Psoas muscle (tissue), 8 donors: ENCODE data around the gene MIOX. TPM values are rescaled to one million over a fixed set of nuclear protein-coding genes. Genes with fewer than 3 reads are reported as not detected.

Source experiments
- ATAC-seq, 4 donors: fragments of 200-7000 bp; cut with Tn5 transposase; one replicate each; pipeline ENCODE4 v1.9.1; 2020; ENCODE audit warnings: moderate library complexity in 3 of 4, mild to moderate bottlenecking in 2 of 4
- DNase-seq, 2 donors: peaks; one replicate each; pipeline ENCODE4 v3.0.0-alpha.2; 2020
- H3K27ac ChIP-seq: fragments of 200-600 bp; one replicate; pipeline ENCODE4 v1.8.0; 2022
- H3K27me3 ChIP-seq, 3 donors: fragments of 200-600 bp in 1 of 3; one replicate each; pipeline versions ENCODE4 v1.6.1 to v1.8.0; 2013 to 2022; ENCODE audit warnings: low read length in 2 of 3, mild to moderate bottlenecking in 2 of 3, moderate library complexity in 1 of 3; ENCODE audit not compliant: insufficient read depth in 3 of 3
- H3K36me3 ChIP-seq, 2 donors: fragments of 200-600 bp in 1 of 2; one replicate each; pipeline versions ENCODE4 v1.6.1 to v1.8.0; 2013 to 2022; ENCODE audit warnings: low read depth in 1 of 2, mild to moderate bottlenecking in 1 of 2, moderate library complexity in 1 of 2; ENCODE audit not compliant: insufficient read depth in 1 of 2
- H3K4me1 ChIP-seq: fragments of 200-600 bp; one replicate; pipeline ENCODE4 v1.8.0; 2022
- H3K4me3 ChIP-seq: fragments of 200-600 bp; one replicate; pipeline ENCODE4 v1.8.0; 2022; ENCODE audit warnings: mild to moderate bottlenecking
- H3K9me3 ChIP-seq: fragments of 200-600 bp; one replicate; pipeline ENCODE4 v1.8.0; 2022
- WGBS, 3 donors: extraction: QIAGEN DNeasy Blood & Tissue Kit; methylation state at CpG; one replicate each; pipeline versions ENCODE4 v1.1.6 to v1.1.7; 2013; 5-methylcytosine and 5-hydroxymethylcytosine counted together
- intact Hi-C, 2 donors: fragments of 100-400 bp; cut with DNase I; formaldehyde crosslinking; loops; one replicate each; pipeline versions ENCODE4 v1.11.0 to v1.14.2; 2022
- polyA plus RNA-seq, 3 donors: library from polyadenylated mRNA; stranded (reverse); fragments of 200-250 nt; gene quantifications; one replicate each; pipeline ENCODE4 v1.2.3, GENCODE V29; 2013
- total RNA-seq, 4 donors: library from RNA; stranded (reverse); fragmentation: NEBNext Ultra II Directional in 2 of 4; extraction: Animal tissue kit (Norgen Biotek cat#: 25700) in 2 of 4; gene quantifications; one replicate each; pipeline versions ENCODE4 v1.2.1 to v1.2.4, GENCODE V29; 2021 to 2023
- TF ChIP-seq, protein P1 (sequence below): fragments of 200-600 bp; IDR thresholded peaks from one replicate; pipeline ENCODE4 v1.8.0; 2022; ENCODE audit warnings: antibody characterized with exemption
- donor health status: healthy with polysubstance abuse.
- donor health status: DM: no; HTN: no; CAD: no; lungs with moderate emphysema.
- donor health status: Bipolar disorder and iron deficiency.
- donor health status: healthy.
- donor health status: DM: yes; HTN: yes; CAD: no.
- donor health status: DM: no; HTN: no; CAD: no.
- donor health status: DM: no; HTN: no; CAD: no.
- donor health status: DM: yes; HTN: yes; CAD: no.

Gene MIOX
- total and polyA plus RNA-seq, 7 donors, result not detected

DNA sequence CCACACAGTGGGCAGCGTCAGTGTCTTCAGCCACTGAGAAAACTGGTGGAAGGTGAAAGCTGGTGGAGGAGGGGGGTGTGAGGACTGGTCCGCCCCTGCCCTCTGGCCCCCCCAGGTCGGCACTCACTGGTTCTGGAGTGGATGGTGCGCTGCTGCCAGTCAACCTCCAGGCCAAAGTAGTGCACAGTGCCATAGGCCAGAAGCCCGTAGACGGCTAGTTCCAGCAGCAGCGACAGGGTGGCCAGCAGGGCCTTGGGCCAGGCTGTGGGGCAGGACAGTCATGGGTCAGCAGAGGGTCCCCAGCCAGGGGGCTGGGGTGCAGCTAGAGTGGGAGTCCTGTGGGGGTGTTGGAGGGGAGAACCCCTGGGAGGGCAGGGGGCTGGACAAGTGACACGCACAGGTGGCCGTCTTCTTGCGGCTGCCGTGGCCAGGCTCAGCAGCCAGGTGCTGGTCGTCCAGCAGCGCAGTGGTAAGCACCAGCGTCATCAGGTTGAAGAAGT is 18.7 kb downstream of the MIOX start:
- Histone ChIP-seq H3K27me3 (no peaks in the 10 kb centered on the region), H3K9me3 (no peaks in the 10 kb centered on the region), H3K4me3 (no peak overlapping the region), H3K4me1 (peaks cover 17% of the 10 kb centered on the region), H3K36me3 (peaks cover 0 to 32% of the 10 kb centered on the region in 2 donors), H3K27ac (no peak overlapping the region)
- DNase-seq, result no peak
- TF ChIP-seq, protein P1, sequence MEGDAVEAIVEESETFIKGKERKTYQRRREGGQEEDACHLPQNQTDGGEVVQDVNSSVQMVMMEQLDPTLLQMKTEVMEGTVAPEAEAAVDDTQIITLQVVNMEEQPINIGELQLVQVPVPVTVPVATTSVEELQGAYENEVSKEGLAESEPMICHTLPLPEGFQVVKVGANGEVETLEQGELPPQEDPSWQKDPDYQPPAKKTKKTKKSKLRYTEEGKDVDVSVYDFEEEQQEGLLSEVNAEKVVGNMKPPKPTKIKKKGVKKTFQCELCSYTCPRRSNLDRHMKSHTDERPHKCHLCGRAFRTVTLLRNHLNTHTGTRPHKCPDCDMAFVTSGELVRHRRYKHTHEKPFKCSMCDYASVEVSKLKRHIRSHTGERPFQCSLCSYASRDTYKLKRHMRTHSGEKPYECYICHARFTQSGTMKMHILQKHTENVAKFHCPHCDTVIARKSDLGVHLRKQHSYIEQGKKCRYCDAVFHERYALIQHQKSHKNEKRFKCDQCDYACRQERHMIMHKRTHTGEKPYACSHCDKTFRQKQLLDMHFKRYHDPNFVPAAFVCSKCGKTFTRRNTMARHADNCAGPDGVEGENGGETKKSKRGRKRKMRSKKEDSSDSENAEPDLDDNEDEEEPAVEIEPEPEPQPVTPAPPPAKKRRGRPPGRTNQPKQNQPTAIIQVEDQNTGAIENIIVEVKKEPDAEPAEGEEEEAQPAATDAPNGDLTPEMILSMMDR, result no peak
- 87 to 93% (median 88%) methylated on average over 14 of the region's 14 CpGs for WGBS, 3 donors
- no peak for ATAC-seq
- intact Hi-C loops, result loop anchor here (5.0 to 10.0 kb wide), 2 partner anchors 72 to 251 kb away; partner anchors contain the start of genes CPT1B (in 2 of the 2) and HDAC10 (in 1 of the 2)

DNA sequence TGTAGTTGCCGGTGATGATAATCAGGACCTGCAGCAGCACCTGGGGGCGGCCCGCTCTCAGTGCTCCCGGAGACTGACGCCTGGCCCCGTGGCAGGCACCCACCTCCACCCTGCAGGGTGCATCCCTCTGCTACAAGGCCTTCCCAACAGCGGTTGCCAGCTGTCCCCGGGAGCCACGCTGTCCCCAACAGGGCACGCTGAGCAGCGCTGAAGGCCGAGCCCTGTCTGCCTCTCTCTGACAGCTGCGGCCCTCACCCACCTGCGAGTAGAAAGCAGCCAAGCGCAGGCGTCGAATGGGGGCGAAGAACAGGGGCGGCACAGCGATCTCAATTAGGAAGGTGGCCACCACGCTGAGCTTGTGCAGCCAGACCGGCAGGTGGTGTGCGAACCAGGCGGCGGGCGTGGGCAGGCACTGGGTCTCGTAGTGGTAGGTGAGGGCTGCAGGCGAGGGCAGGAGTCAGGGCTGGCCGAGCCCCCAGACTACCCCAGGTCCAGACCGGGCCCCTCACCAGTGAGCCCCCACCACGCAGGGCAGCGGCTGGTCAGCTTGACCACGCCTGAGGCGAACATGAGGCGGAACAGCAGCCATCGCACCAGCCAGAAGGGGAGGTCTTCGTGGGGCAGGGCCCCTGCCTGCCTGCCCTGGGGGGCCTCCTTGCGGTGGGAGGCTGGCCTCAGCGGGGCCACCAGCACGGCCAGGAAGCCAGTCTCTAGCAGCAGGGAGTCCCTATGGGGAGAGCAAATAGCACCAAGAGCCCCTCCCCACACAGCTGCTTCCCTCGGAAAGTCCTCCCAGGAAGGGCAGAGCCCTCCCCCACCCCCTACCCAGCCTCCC is 19.3 kb downstream of the MIOX start:
- Histone ChIP-seq H3K9me3 (no peaks in the 10 kb centered on the region), H3K27me3 (no peaks in the 10 kb centered on the region), H3K4me1 (peaks cover 17% of the 10 kb centered on the region), H3K36me3 (peaks cover 0 to 39% of the 10 kb centered on the region in 2 donors), H3K4me3 (peak overlapping the region; percentile 89), H3K27ac (no peak overlapping the region)
- TF ChIP-seq, protein P1, result no peak
- ATAC-seq (no peak), DNase-seq (no peak)
- WGBS, 3 donors, result 85 to 87% (median 86%) methylated on average over 37 to 41 of the region's 41 CpGs
- intact Hi-C loops, result loop anchor here (5.0 to 10.0 kb wide), 2 partner anchors 71 to 251 kb away; partner anchors contain the start of genes CPT1B (in 2 of the 2) and HDAC10 (in 1 of the 2)

DNA sequence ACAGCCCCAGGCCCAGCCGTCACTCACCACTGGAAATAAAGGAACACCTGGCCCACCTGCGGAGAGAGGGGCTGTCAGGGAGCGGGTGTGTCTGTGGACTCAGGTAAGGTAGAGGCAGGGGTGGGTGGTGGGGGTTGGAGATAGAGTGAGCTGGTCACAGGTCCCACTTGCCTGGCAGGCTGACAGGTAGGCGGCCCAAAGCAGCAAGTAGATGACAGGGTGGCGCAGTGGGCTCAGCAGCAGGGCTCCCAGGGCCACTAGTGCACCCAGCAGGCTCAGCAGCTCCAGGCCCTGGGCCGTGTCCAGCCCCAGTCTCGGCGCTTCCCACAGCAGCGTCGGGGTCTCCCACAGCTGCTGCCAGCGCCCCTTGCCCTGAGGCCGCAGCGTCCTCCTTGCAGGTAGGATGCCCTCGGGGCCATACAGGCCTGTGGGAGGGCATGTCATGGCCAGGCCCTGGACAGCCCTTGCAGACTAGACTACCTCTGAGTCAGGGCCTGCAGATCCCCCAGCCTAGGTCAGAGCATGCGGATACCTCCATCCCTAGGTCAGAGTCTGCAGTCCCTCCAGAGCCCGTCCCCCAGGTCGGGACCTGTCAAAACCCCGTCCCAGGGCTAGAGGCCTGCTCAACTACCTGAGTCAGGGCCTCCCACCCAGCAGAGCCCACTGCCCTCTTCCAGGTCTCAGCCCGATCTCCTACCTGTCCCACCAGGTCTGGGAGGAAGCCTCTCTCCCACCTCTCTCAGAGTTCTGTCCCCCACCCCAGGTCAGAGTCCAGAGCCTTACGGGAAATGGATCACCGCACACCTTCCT is 20.2 kb downstream of the MIOX start:
- Histone ChIP-seq H3K27me3 (no peaks in the 10 kb centered on the region), H3K27ac (peak overlapping the region; percentile 85), H3K9me3 (no peaks in the 10 kb centered on the region), H3K4me3 (peak overlapping the region; percentile 89), H3K4me1 (peaks cover 17% of the 10 kb centered on the region), H3K36me3 (peaks cover 0 to 46% of the 10 kb centered on the region in 2 donors)
- ATAC-seq (peak; percentile 5 to 7 (median 6)), DNase-seq (peak in 1 of 2 donors; percentile 61)
- intact Hi-C loops, result loop anchor here (5.0 to 10.0 kb wide), 2 partner anchors 70 to 252 kb away; partner anchors contain the start of genes CPT1B (in 2 of the 2) and HDAC10 (in 1 of the 2)
- WGBS, 3 donors, result 24 to 26% (median 25%) methylated on average over 21 of the region's 21 CpGs
- TF ChIP-seq, protein P1, result no peak

DNA sequence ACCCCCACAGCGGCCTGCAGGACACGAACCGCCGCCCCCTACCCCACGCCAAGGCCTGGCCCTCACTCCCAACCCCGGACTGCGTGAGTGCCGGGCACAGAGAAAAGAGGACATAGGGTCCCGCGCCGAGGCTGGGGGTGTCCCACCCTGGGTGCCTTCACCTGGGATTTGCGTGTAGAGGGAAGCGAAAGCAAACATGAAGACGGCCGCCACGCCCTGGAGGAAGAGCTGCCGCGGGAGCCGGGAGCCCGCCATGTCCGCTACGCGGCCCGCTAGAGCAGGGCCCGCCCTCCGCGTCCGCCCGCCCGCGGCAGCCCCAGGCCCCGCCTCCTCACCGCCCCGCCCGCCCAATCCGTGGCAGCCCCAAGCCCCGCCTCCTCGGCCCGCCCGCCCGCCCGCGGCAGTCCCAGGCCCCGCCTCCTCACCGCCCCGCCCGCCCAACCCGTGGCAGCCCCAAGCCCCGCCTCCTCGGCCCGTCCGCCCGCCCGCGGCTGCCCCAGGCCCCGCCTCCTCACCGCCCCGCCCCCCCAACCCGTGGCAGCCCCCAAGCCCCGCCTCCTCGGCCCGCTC is 20.8 kb downstream of the MIOX start, which contains the start of gene LMF2:
LMF2 (minus strand) TSS at position 282 of the 570 bp plus-strand sequence; CDS start at position 255, 27 bp downstream.
- peaks cover 17% of the 10 kb centered on the region for H3K4me1 ChIP-seq
- 0% methylated on average over 18 to 56 of the region's 62 CpGs for WGBS, 3 donors

More for the DNA sequence above, 20.8 kb downstream of the MIOX start, which contains the start of gene LMF2:
- intact Hi-C loops, result loop anchor here (5.0 to 10.0 kb wide), 2 partner anchors 70 to 253 kb away; partner anchors contain the start of genes CPT1B (in 2 of the 2) and HDAC10 (in 1 of the 2)
- H3K27ac ChIP-seq, result peak within 1 kb of the TSS; percentile 85
- TF ChIP-seq, protein P1, result peak; percentile 4
- no peaks in the 10 kb centered on the region for H3K27me3 ChIP-seq
- H3K36me3 ChIP-seq, result peaks cover 0 to 45% of the 10 kb centered on the region in 2 donors
- ATAC-seq (peak; percentile 81 to 86 (median 84)), DNase-seq (peak; percentile 90 to 96)
- peak within 1 kb of the TSS; percentile 89 for H3K4me3 ChIP-seq
- no peaks in the 10 kb centered on the region for H3K9me3 ChIP-seq
